LHCN-M2 (cell line): ENCODE results near the gene PADI2. TPM values are rescaled to one million over a fixed set of nuclear protein-coding genes. Genes with fewer than 3 reads are reported as not detected.

ENCODE experiments used
- DNase-seq: peaks from one replicate; pipeline ENCODE4 v3.0.0-alpha.2; 2012; ENCODE audit warnings: low read depth
- total RNA-seq: library from RNA; depleted of rRNA; stranded (reverse); fragments of >200 nt; gene quantifications from 2 replicates; pipeline ENCODE4 v1.2.3, GENCODE V29; 2014

The PADI2 gene
- total RNA-seq, 1 experiment from 2014 or later = 0.86 TPM

DNA sequence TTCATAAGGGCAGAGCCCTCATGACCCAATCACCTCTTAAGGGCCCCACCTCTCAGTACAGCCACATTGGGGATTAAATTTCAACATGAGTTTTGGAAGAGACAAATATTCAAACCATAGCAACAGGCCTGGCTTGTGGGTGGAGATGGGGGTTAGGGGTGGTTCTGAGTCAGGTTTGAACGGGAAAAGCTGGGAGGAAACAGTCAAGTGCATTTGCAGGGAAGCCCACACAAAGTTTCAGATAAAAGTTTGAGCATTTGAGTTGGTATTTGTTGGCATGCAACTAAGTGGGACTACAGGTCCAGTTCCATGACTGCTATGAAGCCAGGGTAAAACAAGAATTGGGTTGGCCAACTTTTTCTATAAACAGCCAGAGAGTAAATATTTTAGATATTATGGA is 21.0 kb upstream of the PADI2 start:
- DNase-seq = no peak

DNA sequence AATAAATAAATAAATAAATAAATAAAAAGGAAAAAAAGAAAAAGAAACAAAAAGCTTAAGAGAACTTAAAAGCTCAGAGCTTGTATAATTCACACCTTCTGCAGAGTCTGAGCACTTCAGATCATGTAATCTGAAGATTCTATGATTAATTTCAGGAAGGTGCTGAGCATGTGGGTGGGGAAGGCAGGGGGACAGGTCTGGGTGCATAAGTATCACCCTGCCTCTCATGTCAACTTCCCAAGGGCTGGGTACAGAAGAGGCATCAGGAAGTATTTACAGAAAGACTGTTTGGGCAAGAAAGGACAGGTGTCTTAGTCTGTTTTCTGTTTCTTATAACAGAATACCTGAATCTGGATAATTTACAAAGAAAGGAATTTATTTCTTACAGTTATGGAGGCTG is 20.4 kb upstream of the PADI2 start:
- no peak for DNase-seq

DNA sequence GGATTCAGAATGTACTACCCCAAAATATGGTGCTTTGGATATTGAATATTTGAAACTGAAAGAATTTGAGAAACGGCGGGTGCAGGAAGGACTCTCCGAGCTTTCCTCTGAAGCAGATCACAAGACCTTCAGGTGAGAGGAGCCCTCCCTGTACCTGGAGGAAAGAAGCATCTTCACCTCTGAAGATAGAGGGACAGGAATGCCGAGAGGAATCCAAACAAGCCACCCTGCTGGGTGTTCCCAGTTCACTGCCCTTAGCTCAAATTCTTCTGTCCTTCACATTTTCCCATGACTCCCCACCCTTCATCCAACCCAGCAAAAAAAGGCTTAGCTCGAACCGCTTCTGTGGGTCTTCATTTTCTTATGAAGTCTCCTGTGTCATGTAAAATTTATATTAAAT is 18.2 kb upstream of the PADI2 start:
- no peak for DNase-seq

DNA sequence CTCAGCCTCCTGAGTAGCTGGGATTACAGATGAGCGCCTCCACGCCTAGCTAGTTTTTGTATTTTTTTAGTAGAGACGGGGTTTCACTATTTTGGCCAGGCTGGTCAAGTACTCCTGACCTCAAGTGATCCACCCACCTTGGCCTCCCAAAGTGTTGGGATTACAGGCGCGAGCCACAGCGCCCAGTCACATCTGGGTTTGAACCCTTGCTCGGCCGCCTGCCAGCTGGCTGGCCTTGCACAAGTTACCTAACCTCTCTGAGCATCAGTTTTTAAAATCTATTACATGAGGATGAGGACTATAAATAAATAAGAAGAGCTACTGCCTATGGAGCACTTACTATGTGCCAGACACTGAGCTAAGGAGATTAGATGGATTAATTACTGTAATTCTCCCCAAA is 17.7 kb upstream of the PADI2 start:
- DNase-seq = no peak

GRCh38 chr1:17136145-17136544 is 16.9 kb upstream of the PADI2 start:
- DNase-seq = no peak

- DNase-seq = no peak
Measured at GRCh38 chr1:17135530-17135929, 16.3 kb upstream of the PADI2 start.

- DNase-seq = no peak
Measured at GRCh38 chr1:17134724-17135123, 15.5 kb upstream of the PADI2 start.

DNA sequence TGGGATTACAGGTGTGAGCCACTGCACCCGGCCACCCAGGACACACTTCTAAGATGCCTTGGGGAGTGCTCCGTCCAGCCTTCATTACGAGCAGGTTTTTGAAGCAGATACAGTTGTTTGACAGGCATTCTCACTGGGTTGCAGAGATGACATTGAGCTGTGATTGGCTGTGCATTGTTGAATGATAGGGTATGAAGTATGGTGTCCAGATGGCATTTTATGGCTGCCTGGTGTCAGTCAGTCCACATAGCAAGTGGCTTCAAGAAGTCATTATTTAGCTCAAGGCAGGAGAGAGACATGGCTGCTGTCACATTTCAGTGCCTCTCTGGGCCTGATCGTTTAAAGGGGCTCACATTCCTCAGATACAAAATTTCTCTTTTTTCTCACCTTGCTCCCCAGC is 14.8 kb upstream of the PADI2 start:
- DNase-seq = no peak

DNA sequence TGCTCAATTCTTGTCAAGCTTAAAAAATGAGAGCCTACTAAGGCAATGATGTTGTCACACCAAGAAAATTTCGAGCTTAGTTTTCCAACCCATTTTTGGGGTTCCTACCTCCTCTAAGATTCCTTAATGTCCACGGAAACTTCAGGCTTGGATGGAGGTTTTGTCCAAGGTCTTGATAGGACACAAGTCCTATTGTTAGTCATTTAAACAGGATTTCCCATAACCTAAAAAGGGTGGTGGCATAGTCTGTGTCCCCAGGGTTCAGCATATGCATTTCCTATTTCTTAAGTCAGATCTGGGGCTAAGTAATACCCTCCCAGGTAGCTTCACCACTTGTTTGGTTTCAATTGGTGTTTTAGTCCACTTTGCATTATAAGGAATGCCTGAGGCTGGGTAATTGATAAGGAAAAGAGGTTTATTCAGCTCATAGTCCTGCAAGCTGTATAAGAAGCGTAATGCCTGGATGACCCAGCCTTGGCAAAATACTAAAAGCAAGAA is 10.9 kb upstream of the PADI2 start:
- no peak for DNase-seq

- DNase-seq = peak; percentile 98
Measured at GRCh38 chr1:17128361-17128760, 9.1 kb upstream of the PADI2 start.

- peak; percentile 76 for DNase-seq
Measured at GRCh38 chr1:17125756-17126237, 6.5 kb upstream of the PADI2 start.

- DNase-seq = no peak
Measured at GRCh38 chr1:17123196-17124045, 4.2 kb upstream of the PADI2 start.

DNA sequence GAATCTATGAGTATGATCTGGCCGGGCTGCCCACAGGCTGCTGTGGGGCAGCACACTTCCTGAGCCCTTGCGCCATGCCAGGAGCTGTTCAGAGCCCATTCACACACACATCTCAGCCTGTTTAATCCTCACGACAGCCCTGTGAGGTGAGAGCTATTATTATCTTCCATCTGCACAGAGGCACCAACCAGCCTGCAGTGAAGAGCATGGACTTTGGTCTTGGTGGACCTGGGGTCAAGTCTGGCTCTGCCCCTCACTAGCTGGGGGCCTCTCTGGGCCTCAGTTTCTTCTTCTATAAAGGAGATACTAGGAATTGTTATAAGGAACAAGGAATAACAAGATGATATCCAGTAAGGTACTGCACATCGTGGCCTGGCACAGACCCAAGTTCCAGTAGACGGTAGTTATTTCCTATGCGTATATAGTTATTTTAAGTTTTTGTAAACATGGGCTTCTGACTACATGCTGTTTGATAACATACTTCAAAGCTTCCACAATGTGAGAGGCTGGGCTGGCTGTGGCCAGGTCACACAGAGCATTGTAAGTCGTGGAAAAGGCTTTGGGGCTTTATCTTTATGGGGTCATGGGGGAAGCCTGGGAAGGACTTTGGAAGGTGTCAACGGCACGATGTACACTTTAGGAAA is 3.4 kb upstream of the PADI2 start:
- peak; percentile 65 for DNase-seq

GRCh38 chr1:17121881-17122280 is 2.6 kb upstream of the PADI2 start:
- peak; percentile 55 for DNase-seq

DNA sequence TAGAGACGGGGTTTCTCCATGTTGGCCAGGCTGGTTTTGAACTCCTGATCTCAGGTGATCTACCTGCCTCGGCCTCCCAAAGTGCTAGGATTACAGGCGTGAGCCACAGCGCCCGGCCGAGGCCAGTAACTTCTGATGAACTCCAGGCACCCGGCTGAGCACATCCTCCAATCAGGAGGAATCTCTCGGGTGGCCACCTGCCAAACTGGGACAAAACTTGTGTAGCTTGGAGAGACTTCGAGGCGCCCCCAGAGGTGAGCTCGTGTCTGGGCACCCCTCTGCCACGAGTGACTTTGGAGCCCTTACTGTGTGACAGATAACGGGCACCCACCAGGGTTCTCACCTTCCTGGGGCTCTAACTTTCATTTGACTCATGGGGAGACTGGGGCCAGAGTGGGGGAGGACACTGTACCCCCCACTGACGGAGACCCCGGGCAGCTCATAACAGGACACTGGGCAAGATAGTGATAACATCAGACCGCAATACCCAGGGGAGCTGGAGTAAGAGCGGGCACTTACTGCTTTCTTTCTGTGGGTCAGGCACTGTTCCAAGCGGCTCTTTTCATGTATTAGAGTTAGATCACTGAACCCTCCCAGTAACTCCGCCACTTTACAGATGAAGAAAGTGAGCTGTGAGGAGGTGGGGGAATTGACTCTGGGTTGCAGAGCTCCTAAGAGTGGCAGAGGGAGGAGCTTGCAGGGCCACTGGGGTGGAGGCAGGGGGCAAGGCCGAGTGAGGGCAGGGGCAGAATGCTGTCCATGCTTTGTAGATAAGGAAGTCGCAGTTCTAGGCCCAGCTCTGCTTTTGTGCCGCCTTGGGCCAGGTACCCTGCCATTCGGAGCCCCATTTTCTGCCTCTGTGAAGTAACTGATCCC is 1.9 kb upstream of the PADI2 start:
- no peak for DNase-seq

DNA sequence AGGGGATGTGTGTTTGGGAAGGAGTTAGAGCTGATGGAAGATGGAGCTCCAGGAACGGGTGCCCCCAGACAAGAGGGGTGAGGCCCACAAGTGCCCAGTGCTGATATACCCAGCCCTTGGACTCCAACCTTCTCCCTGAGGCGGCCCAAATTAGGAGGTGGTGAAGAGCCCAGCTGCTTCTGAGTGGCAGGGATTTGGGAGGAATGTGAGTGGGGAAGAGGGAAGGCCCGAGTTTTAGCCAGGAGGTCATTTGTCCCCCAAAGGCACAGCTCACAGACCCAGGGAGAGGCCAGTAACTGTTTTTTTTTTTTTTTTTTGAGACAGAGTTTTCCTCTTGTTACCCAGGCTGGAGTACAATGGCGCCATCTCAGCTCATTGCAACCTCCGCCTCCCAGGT is 1.2 kb upstream of the PADI2 start:
- DNase-seq = no peak

DNA sequence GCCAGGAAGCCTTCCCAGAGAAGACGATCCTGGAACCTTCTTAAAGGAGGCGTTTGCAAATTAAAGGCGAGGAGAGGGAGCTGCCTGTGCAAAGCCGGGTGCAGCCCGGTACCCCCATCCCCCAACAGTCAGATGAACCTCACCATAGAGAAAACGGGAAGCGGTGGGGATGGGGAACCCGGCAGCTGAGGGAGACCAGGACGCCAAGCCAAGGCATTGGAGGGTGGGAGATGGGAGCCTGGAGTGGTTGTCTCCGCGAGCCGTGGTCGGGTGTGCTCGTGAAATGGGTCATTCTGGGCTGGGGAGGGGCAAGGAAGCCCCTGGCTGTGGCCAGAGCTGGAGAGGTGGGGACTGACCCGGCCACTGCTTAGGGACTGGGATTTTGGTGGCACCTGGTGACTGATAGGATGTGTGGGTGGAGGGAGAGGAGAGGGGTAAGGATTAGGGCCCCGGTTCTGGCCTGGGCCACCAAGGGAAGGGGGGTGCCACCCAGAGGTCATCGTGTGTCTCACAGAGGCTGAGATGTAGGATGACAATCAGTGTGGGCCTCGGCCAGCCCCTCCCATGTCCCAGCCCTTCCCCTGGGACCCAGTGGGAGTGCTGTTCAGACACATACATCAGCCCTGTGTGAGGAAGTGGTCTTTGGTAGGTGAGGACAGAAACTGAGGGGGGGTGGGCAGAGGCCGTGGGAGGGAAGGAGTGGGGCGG is 676 bp upstream of the PADI2 start:
- no peak for DNase-seq

DNA sequence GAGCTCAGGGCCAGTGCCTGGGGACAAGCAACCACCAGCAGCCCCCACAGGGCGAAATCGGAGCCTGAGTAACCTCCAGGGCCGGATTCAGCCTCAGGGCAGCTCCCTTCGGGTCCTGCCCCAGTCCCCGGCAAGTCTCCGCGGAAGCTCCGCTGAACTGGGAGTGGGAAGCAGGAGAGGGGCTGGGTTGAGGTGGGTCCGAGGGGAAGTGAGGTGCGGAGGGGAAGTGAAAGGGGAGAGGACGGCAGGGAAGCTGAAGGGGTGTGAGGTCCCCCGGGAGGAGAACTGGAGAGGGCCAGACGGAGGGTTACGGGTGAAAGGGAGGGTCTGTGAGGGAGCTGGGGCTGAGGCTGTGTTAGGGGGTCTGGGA is 560 bp downstream of the PADI2 start:
- no peak for DNase-seq

- no peak for DNase-seq
Measured at GRCh38 chr1:17118268-17118667, 983 bp downstream of the PADI2 start.

GRCh38 chr1:17117451-17118265 is 1.6 kb downstream of the PADI2 start:
- no peak for DNase-seq
